GM18870 (cell line): ENCODE results near the gene DRC3.

Experiments used
- ATAC-seq: cut with Tn5 transposase; IDR thresholded peaks from one replicate; pipeline ENCODE4 v1.9.1; 2021; ENCODE audit warnings: moderate library complexity; ENCODE audit not compliant: unreplicated experiment

The DRC3 gene

DNA sequence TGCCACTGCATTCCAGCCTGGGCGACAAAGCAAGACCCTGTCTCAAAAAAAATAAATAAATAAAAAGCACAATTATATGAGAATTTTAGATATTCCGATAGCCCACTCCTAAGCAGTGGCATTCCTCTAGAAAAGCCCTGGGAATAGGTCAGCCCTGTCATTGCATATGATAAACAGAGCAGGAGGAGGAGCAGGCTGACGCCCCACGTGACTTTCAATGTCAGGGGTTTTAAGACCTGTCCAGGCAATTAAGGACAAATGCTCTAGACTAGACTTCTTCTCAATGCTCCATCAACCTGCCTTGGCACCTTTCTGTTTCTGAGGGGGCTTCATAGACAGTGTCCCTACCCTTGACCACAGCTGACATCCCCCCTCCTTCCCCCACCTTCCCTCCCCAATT, 8.0 kb upstream of the DRC3 start:
- no peak for ATAC-seq

DNA sequence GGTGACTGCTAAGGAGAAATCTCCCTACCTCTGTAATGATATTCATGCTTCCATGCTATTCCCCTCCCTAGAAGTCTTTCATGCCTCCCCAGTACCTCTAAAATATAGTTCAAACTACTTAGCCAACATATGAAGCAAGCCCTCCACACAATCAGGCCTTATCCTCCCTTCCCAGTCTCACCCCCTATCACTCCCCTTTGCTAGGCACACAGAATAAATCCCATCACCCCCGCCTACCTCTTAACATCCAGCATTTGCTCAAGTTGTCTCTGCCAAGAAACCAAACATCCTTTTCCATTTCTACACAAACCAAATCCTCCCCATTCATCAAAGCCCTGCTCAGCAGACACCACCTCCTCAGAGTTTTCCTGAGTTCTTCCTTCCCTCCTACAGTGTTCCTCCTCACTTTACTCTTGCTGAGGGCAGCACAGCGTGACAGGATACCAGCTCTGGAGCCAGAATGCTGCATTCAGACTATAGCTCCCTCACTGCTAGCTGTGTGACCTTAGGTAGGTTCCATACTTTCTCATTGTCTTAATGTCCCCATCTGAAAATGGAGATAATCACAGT, 7.4 kb upstream of the DRC3 start:
- ATAC-seq = no peak

DNA sequence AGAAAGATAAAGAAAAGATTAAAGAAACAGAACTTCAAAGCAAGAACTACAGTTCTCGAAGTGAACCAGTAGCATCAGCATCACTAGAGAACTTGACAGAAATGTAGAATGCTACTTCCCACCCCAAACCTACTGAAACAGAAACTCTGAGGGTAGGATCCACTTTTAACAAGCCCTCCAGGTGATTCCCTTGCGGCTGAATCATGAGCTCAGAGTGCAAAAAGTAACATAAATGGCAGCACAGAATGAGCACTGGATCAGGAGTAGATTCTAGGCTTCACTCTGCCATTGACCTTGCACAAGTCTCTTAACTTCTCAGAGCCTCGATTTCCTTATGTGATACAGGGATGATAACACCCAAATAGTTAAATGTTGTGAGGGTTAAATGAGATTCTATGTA, 6.3 kb upstream of the DRC3 start:
- ATAC-seq = no peak

DNA sequence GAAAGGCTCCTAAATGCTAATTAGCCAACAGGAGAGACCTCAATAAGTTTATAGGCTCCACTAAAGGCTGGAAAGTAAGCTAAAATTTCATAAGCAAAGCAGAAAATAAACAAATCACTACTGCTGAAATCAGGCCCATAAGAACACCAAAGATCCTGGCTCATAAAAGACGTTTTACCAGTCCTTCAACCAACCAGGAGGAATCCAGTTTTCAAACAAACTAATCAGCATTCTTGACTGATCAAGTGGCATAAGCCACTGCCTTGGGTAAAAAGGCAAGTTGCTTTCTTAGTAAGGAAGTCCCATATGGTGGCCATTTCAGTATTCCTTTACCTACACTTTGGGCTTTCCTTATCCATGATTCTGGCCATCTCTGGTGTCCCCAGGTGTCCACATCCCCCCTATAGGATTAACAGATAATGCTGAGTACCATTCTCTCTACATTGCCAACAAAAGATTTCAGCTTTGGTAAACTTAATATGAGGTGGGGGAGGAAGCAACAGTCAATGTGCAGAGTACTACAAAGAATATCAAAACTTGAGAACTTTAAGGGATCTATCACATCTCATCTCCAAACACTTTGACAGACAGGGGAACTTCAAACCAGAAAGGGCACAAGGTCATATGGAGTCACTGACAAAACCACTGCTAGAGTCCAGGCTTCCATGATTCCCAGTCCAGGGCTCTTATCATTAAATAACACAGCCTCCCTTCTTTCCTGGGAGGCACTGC, 1.8 kb upstream of the DRC3 start:
- ATAC-seq = no peak

DNA sequence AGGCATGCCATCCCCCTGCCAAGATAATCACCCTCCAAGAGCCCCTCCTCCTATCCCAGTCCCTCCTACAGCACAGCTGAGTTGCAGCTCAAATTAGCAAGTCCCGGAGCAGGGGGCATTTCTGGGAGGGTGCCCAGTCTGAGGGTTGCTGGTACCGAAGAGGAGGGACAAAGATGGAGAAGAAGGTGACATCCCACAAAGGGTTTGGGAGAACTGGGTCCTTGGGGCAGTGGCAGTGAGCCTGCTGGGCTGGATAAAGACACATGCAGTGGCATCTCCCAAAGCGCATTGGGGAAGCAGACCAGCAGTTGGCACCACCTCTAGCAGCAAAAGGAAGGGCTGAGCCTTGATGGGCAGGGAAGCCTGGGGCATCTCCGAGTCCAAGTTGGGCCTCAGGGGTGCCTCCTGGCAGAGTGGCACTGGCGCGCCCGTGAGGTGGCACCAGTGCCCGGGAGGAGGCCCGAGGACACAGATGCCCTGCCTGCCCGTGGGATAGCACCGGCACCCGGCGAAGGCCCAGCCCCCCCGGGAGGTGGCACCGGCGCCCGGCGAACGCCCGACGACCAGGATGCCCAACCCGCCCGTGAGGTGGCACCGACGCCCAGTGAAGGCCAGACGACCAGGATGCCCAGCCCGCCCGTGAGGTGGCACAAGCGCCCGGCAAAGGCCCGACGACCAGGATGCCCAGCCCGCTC, 1.1 kb upstream of the DRC3 start:
- no peak for ATAC-seq

DNA sequence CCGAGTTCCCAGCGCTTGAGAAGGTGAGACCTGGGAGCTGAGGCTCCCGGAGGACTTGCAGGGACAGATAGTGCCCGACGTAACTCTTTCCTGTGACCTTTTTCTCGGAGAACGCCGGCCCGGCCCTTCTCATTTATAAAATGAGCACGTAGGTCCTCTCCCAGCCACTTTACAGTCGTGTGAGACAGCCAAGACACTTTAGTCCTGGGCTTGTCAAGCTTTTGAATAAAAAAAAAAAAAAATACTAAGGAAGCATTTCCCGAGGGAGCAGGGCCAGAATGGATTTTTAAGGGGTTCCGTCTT, 241 bp downstream of the DRC3 start:
- ATAC-seq = no peak

DNA sequence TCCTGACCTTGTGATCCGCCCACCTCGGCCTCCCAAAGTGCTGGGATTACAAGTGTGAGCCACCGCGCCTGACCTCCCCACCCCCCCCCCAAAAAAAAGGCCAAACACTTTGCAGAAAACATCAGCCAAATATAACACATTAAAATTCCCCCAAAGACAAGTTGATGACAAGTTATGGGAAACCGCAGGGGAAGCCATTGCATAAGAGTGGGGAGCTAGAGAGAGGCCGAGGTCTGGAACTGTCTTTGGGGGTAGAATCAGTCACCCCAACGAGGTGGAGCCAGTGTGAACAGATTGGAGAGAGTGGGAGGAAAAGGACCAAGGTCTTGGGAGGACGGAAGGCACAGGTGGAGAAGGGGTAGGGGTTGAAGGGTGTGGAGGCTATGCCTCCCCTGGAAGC, 2.8 kb downstream of the DRC3 start:
- no peak for ATAC-seq

DNA sequence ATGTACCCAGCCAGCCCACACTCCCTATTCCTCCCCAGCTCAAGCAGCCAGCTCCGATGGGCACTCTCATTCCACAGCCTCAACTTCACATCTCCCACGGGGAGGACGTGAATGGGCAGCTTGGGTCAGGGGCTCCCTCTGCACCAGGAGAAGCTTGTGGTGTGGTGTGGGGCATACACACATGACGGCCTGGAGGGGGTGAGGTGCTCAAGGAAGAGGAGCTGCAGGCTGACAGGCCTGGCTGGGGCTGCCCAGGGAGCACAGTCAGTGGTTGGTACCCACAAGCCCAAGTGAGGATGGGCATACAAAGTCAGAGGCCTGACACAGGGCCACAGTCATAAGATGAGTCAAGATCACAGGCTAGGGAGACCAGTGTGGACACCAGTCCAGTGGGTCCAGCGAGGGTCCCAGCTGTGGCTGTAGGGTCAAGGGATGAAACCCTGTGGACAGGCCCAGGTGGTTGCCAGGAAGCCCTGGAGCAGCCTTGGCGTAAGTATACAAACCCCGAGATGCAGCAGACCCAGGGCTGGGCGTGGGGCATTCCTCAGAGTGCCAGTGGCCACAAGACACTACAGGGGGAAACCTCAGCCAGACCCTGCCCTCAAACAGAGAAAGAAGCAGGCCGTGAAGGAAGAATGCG, 4.4 kb downstream of the DRC3 start:
- ATAC-seq = no peak

DNA sequence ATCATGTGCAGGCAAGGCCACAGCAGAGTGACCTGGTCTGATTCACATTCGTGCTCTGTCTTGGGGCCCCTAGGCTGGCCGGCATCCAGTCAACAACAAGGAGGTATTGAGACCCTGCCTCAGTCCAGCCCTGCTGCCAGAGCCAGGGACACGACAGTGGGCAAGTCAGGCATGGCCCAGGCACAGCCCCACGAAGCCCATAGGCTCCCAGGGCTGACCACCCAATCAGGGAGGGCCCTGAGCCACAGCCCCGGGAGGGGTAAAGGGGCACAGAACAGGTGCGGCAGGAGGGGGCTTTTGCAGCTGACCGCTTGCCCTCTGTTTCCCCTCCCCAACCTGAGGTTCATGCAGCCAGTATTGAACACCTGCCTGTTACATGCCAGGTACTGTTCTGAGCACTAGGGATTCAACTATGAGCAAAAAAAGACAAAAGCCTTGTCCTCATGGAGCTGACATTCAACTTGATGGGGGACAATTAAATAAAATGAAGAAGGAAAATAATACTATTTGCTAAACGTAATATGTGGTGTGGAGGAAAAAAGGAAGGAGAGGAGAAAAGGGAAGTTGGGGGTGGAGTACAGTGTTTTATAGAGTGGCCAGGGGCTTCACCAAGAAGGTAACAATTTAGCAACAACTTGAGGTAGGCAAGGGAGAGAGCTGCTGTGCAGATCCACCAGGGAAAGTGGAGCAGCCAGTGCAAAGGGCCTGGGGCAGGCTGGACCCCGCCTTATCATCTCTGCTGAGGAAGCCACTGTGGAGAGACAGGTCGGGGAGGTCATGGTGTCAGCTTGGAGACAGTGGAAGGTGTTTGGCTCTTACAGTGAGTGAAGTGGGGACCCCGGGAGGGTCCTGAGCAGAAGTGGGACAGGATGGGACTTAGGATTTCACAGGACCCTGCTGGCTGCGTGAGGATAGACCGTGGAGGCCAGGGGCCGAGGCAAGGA, 6.1 kb downstream of the DRC3 start:
- no peak for ATAC-seq

DNA sequence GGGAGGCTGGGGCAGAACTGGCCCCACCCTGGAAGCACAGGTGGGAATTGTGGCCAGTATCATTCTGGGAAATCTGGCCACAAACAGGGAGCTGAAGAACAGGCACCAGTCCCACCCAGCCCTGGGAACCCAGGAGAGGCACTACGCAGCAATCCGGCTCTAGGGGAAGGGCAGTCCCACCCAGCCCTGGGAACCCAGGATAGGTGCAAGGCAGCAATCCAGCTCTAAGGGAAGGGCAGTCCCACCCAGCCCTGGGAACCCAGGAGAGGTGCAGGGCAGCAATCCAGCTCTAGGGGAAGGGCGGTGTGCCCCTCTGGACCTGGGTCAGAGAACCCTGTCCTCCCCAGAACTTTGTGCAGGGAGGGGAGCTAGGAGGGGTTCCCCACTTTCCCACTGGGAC, 7.1 kb downstream of the DRC3 start:
- ATAC-seq = no peak

DNA sequence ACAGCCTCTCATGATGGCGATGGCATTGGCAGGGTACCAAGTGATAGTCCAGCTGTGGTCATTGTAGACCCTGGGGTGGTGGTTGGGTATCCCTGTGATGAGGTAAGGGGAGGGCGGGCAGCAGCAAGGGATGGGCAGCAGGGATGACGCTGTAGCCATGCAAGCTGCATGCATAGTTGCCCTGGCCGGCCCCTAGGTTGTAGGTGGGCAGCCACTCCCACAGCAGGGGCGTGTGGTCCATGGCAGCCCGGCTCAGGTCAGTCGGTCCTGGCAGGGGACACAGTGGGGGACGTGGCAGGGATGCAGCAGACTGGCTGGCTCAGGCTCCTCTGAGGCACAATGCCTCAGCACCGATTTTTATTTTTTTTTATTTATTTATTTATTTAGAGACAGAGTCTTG, 8.7 kb downstream of the DRC3 start:
- no peak for ATAC-seq

DNA sequence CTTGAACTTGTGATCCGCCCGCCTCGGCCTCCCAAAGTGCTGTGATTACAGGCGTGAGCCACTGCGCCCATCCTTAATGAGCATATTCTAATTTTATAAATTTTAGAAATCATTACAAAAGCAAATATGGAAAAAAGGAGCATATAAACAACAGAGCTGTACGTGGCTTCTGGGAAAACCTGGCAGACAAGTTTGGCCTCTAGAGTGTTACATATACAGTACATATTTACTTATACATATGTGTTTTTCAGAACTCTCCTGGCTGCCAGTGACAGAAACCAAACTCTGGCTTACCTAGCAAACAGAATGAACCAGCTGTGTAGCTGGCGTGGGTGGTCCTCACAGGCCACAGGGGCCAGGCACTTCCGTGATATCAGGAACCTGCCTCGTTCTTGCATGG, 10.1 kb downstream of the DRC3 start:
- ATAC-seq = no peak

DNA sequence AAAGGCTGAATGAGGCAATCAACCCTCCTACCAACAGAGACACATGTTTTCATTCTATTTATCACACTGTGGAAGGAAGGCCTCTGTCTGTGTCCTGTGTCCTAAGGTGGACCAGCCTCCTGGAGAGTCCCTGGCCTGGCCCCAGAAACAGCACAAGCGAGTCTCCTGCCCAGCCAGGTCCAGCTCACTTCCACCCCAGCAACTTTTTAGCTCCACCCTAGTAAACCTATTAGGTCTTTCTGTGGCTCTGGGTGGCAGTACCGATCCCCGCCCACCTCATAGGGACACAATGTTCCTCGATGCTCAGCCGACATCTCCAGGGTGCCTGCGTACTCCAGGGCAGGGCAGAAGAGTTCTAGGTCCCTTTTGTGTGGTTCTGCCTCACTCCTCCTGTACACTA, 10.7 kb downstream of the DRC3 start:
- ATAC-seq = no peak

DNA sequence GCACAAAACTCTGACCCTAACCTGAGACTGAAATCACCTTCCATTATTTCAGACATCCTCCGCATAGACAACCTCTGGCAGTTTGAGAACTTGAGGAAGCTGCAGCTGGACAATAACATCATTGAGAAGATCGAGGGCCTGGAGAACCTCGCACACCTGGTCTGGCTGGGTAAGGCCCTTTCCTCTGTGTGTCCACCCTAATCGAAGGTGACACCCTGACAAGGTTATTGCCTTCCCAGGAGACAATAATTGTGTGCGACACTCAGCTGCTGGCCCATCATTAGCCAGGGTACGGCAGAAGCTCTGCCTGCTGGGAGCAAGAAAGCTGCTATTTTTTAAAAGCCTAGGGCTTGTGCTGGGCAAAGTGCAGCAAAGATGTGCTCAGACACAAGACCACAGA, 11.1 kb downstream of the DRC3 start:
- no peak for ATAC-seq

DNA sequence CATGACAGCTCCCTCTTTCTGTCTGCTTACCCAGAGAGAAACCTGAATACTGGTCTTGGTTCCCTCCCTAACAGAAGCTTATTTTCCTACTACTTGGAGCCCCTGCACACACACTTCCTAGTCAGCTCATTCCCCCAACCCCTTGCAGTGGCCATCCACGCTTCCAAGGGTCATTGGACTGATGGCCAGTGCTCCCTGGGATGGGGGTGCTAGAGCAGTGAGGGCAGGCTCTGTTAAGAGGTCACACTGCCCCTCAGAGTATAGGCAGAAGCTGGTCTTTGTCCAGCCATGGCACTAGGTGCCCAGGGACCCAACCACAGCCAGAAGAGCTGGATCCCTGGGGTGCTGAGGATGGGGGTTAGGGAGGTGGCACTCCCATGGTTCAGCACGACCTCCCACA, 12.5 kb downstream of the DRC3 start:
- no peak for ATAC-seq

DNA sequence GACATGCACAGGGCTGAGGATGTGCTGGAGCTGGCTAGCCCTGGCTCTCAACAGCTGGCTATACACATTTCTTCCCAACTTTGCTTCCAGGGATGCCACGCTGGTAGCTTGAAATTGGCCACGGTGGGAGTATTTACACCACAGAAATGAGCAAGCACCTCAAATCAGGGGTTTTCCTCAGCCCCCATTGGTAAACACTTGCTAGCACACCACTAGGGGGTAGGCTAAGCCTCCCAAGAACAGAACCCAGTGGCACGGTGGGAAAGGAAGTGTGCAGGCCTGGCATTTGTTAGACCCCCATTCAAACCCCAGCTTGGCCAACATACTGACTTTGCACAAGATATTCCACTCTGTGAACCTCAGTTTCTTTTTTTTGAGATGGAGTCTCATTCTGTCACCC, 12.9 kb downstream of the DRC3 start:
- no peak for ATAC-seq

DNA sequence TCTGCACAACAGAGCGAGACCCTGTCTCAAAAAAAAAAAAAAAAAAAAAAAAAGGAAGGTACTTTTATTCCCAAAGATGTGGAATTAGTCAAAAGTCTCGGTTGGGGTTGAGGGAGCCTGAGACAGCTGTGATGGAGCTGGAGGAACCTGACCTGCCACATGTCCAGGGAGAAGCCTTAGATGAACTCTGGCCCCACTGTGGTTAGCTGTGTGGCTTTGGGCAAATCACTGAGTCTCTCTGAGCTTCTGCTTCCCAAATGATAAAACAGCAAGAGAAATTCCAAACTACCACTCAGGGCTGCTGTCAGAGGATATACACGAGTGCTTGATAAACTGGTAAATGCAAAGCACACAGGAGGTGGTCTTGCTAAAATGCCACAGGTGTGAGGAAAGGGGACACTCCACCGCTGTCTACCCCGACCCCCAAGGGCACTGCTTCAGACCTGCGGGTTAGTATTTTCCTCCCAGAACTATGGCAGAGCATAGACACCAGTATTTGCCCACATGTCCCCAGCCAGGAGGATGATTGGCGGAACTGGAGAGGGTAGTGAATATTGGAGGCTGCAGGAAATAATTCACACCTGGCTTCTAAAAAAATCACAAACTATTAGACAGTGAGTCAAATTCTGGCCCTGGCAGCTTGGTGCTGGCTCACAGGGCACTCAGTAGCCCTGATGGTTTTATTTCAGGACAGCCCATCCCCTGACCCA, 14.7 kb downstream of the DRC3 start:
- ATAC-seq = no peak

DNA sequence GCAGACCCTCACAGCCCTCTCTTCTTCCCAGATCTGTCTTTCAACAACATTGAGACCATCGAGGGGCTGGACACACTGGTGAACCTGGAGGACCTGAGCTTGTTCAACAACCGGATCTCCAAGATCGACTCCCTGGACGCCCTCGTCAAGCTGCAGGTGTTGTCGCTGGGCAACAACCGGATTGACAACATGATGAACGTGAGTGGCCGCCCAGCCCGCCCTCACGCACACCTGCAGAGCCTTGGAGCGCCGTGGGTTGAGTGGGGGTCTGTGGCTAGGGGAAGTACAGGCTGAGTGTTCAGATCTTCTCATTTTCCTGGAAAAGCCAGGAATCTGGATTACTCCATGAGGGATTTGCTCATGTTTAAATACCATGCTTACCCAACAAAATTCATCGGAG, 15.2 kb downstream of the DRC3 start:
- ATAC-seq = no peak

DNA sequence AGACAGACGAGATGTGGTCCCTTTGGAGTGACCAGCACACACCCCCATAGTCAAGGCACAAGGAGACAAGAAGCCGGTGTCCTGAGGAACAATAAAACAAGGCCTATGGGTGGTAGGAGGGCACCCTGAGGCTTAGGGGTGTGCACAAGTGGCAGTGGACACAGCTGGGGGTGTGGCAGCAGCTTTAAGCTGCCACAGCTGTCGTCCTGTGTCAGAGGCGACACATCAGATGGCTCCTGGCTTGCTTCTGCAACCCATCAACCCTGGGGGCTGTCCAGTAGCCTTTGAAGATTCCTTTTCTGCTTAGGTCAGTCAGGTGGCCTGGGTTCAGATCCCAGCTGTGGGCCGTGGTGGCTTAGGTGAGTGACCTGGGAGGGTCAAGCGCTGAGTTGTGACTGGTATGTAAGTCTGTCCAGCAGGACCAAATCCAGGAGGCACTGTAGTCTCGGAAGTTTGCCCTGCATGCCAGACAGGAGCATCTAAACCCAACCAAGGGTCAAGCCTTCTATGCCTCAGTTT, 15.8 kb downstream of the DRC3 start:
- ATAC-seq = no peak

DNA sequence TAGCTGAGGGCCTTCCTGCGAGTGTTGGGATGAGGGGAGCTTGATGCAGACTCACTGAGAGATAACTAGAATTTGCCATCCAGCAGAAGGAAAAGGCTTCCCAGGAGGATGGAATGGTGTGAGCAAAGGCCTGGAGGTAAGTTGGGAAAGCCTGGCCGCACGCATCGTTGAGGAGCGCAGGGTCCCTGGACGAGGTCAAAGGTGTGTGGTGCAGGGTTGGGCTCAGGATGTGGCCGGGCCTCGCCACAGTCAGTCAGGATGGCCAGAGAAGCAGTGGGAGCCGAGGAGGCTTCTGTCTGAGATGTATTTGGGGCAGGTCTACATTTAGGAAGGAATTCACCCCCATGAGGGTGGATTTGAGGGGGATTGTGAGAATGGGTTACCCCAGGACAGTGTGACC, 16.4 kb downstream of the DRC3 start:
- ATAC-seq = no peak
